GM12801 (cell line): ENCODE measurements around the gene KCNMB2.

Experiments
- CTCF ChIP-seq: IDR thresholded peaks from one replicate; pipeline ENCODE4 v1.5.1; 2011; ENCODE audit warnings: control low read depth; ENCODE audit not compliant: insufficient read length; ENCODE audit errors: extremely low read depth

Gene KCNMB2

GRCh38 chr3:178706411-178706810 lies 170.2 kb downstream of the KCNMB2 start:
- TF ChIP-seq CTCF, result no peak

GRCh38 chr3:178707311-178708031 lies 171.2 kb downstream of the KCNMB2 start:
- TF ChIP-seq CTCF, result no peak

- TF ChIP-seq CTCF, result no peak
These were observed 172.8 kb downstream of the KCNMB2 start for GRCh38 chr3:178709051-178709450.

GRCh38 chr3:178711753-178712152 lies 175.5 kb downstream of the KCNMB2 start:
- no peak for TF ChIP-seq CTCF

GRCh38 chr3:178712247-178712646 lies 176.0 kb downstream of the KCNMB2 start:
- no peak for TF ChIP-seq CTCF

- no peak for TF ChIP-seq CTCF
These were observed 178.9 kb downstream of the KCNMB2 start for GRCh38 chr3:178714925-178715832.

GRCh38 chr3:178718995-178719635 lies 182.9 kb downstream of the KCNMB2 start:
- TF ChIP-seq CTCF, result no peak
